ENCODE results near the gene CTIF.

The CTIF gene

DNA sequence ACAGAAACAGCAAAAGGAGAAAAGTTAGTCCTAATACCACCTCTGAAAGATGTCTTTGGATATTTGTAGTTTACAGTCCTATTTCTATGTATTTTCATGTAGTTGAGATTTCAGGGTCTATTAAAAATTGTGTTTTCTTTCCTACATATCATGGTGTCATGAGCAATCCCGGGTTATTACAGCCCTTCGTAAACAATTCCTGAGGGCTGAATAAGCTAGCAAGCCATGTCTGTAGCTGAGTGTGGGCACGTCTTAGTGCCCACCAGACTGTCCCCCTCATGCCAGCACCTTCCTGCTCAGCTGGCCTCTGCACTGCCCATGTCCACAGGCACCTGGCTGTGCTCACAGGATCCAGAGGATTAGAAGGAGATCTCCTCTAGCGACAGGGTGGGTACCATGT, 60.6 kb downstream of the CTIF start:
- DNase-seq (ENCODE audit: insufficient read length) (no peak), FAIRE-seq (no peak)
- TF ChIP-seq POLR2A (IDR thresholded peaks at IDR 0.05; ENCODE audit: low read depth, low read length) (no peak), TAF1 (IDR thresholded peaks at IDR 0.05; ENCODE audit: borderline replicate concordance, low read depth, low read length) (no peak), POLR2AphosphoS5 (IDR thresholded peaks at IDR 0.05; ENCODE audit: low read depth, low read length) (no peak)

DNA sequence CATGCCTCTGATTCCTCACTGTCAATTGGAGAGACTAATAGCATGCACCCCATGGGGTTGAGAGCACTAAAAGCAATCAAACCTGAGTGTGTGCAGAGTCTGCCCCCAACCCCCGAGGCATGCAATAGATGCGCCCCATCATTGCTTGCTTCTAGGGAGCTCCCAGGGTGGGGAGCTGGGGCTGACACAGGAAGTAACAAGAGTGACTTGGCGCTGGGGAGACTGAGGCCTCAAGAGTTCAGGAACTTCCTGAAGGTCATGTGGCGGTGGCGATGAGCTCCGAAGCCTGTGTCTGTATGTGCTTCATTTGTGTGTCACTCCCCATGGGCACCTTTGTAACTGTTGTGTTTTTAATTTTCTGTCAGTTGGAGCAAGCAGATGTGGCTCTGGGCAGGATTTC, 61.2 kb downstream of the CTIF start:
- FAIRE-seq (no peak), DNase-seq (ENCODE audit: insufficient read length) (no peak)
- TF ChIP-seq TAF1 (IDR thresholded peaks at IDR 0.05; ENCODE audit: borderline replicate concordance, low read depth, low read length), result no peak
- TF ChIP-seq POLR2AphosphoS5 (IDR thresholded peaks at IDR 0.05; ENCODE audit: low read depth, low read length), result no peak
- TF ChIP-seq POLR2A (IDR thresholded peaks at IDR 0.05; ENCODE audit: low read depth, low read length), result no peak

DNA sequence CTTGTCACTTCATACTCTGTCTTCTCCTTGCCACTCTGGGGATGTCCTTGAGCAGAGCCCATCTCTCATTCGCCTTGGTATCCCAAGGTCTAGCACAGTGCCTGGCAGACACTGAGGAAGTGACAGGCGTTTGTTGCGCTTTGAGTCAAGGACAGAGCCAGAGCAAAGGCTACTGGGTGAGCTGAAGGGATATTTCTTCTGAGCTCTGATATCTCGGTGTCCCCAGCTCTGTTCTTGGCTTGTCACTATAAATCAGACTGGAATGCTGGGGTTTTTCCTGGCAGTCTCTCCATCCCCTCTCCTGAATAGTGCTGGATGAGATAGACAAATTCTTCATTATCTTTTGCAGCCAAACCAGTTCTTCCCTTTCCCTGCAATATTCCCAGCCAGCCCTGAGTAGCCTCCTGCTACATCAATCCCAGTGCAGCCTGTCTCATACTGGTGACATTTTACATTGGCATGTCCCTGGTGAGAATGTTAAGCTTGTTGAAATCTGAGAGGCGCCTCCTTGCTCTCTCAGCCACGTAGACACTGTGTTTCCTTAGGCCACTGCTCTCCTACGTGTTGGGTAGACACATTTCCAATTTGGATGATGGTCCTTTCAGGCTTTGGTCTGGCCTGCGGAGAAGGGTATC, 61.7 kb downstream of the CTIF start:
- no peak for TF ChIP-seq POLR2A (IDR thresholded peaks at IDR 0.05; ENCODE audit: low read depth, low read length)
- TF ChIP-seq POLR2AphosphoS5 (IDR thresholded peaks at IDR 0.05; ENCODE audit: low read depth, low read length), result no peak
- TF ChIP-seq TAF1 (IDR thresholded peaks at IDR 0.05; ENCODE audit: borderline replicate concordance, low read depth, low read length), result no peak
- DNase-seq (ENCODE audit: insufficient read length), result no peak
- no peak for FAIRE-seq

DNA sequence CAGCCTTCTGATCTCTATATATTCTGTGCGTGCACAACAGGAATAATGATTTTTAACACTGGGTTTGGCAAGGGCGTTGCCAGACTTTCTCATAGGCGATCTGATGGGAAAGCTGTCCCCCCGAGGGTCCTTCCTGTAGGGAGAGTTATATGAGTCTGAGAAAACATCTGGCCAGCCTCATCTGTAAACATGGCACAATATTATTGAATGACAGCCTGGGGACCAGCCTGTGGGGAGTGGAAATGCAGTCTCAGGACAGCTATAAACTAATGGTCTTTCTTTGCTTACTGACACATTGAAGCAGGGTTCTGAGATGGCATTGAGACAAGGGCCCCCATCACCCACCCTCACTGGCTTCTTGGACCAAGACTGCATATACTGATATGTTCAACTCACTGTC, 62.5 kb downstream of the CTIF start:
- DNase-seq (ENCODE audit: insufficient read length) (no peak), FAIRE-seq (no peak)
- TF ChIP-seq TAF1 (IDR thresholded peaks at IDR 0.05; ENCODE audit: borderline replicate concordance, low read depth, low read length), result no peak
- TF ChIP-seq POLR2A (IDR thresholded peaks at IDR 0.05; ENCODE audit: low read depth, low read length), result no peak
- no peak for TF ChIP-seq POLR2AphosphoS5 (IDR thresholded peaks at IDR 0.05; ENCODE audit: low read depth, low read length)

DNA sequence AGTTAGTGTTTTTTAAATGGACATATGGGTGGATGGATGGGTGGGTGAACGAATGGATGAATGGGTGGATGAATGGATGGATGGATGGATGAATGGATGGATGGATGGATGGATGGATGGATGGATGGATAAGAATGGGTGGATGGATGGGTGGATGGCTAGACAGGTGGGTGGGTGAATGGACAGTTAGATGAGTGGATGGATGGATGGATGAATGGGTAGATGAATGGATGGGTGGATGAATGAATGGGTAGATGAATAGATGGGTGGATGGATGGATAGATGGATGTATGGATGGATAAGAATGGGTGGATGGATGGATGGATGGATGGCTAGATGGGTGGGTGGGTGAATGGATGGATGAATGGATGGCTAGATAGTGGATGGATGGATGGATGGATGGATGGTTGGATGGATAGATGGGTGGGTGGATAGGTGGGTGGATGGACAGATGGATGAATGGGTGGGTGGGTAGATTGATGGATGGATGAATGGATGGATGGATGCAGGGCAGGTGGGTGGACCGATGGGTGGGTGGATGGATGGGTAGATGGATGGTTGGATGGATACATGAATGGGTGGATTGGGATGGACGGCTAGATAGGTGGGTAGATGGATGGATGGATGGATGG, 64.0 kb downstream of the CTIF start:
- no peak for FAIRE-seq
- TF ChIP-seq TAF1 (IDR thresholded peaks at IDR 0.05; ENCODE audit: borderline replicate concordance, low read depth, low read length), result no peak
- no peak for TF ChIP-seq POLR2A (IDR thresholded peaks at IDR 0.05; ENCODE audit: low read depth, low read length)
- TF ChIP-seq POLR2AphosphoS5 (IDR thresholded peaks at IDR 0.05; ENCODE audit: low read depth, low read length), result no peak

DNA sequence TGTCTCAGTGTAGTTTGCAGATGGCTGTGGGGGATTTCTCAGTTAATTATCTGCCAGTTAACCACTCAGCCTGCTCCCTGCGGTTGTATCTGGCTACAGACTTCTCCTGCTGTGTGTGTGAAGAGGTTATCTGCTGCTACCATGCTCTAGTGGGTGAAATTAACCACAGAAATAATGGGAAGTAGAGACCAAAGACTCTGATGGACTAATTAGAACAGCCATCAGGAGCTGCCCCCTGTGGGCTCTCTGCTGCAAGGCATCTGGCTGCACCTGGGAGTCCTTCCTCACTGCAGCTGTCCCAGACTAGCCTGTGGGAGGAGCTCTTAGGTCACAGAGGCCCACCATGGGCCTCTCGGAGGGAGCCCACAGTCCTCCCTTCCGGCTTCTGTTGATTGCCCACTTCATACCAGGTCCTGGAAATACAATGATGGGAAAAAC, 66.6 kb downstream of the CTIF start:
- no peak for TF ChIP-seq POLR2A (IDR thresholded peaks at IDR 0.05; ENCODE audit: low read depth, low read length)
- TF ChIP-seq POLR2AphosphoS5 (IDR thresholded peaks at IDR 0.05; ENCODE audit: low read depth, low read length), result no peak
- TF ChIP-seq TAF1 (IDR thresholded peaks at IDR 0.05; ENCODE audit: borderline replicate concordance, low read depth, low read length), result no peak
- FAIRE-seq (no peak), DNase-seq (ENCODE audit: insufficient read length) (no peak)

More for the DNA sequence above, 64.0 kb downstream of the CTIF start:
- no peak for DNase-seq (ENCODE audit: insufficient read length)

DNA sequence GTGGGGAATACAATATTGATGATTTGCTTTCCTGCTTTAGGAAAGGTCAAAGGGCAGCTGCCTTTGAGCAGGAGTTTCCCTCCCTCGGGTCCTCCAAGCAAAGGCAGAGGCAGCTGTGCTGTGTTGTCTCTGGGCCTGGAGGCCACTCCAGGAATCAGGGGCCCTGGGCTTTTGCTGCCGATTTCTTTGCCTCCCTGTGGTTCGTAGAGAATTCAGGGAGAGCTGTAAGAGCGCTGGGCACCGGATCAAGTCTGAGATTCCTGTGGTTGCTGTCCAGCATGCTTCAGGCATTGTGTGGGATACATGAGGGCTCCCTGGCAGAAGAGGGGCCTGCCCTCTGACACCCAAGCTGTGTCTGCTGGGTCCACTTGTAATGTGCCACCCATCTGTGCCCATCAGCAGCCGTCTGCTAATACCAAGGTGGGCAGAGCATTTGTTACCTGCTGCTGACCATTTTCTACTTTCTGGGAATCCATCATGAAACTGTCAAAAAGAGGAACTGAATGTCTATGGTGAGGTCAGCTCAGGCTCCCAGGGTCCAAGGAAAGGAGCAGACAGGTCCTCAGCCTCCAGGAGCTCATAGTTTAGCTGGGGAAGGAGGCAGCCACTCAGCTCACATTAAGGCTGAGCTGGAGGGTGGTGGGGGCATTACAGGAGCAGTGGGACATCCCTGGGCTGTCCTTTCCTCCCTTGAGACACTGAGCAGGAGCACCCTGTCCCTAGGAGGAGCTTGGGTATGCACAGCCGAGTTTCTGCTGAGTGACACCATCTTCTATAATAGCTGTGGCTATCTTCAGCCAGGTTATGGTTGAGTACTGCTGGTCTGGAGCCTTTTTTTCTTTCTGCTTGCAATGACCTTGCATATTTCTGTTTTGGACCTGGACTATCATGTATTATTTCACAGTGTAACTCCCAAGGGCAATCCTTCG, 68.5 kb downstream of the CTIF start:
- DNase-seq (ENCODE audit: insufficient read length), result no peak
- FAIRE-seq, result no peak
- TF ChIP-seq POLR2AphosphoS5 (IDR thresholded peaks at IDR 0.05; ENCODE audit: low read depth, low read length) (no peak), TAF1 (IDR thresholded peaks at IDR 0.05; ENCODE audit: borderline replicate concordance, low read depth, low read length) (no peak), POLR2A (IDR thresholded peaks at IDR 0.05; ENCODE audit: low read depth, low read length) (no peak)

DNA sequence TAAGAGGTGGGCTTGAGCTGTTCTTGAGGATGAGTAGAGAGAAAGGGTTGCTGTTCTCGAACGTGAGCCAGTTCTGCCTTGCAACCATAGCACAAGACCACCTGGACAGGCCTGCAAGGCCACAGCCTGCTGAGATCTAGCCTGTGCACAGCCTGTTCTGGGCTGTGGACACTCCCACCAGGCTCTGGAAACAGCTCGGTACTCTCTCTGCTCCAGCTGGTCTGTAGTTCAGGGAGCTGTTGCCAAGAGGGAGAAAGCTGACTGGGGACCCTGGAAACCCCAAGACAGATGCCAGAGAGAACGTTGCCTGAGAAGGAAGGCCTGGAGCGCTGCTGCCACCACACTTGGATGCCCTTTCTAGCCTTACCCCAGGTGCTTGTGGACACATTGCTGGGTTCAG, 69.8 kb downstream of the CTIF start:
- FAIRE-seq (no peak), DNase-seq (ENCODE audit: insufficient read length) (no peak)
- no peak for TF ChIP-seq TAF1 (IDR thresholded peaks at IDR 0.05; ENCODE audit: borderline replicate concordance, low read depth, low read length)
- TF ChIP-seq POLR2AphosphoS5 (IDR thresholded peaks at IDR 0.05; ENCODE audit: low read depth, low read length), result no peak
- no peak for TF ChIP-seq POLR2A (IDR thresholded peaks at IDR 0.05; ENCODE audit: low read depth, low read length)

DNA sequence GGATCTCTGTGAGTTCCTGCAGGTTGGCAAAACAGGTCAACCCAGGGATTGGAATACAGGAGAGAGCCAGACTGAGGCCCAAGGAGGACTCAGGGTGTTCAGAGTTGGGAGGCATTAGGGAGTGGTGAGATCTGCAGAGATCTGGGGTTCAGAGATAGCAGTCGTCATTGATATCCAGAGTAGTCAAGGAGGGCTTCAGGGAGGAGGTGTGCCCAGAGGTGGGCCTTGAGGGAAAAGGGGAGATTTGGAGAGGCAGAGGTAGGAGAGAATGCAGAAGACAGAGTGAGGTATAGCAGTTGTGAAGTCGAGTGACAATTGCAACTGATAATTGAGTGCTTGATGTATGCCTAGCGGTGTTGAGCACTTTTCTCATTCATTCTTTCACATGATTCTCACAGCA, 70.3 kb downstream of the CTIF start:
- FAIRE-seq, result no peak
- no peak for DNase-seq (ENCODE audit: insufficient read length)
- TF ChIP-seq TAF1 (IDR thresholded peaks at IDR 0.05; ENCODE audit: borderline replicate concordance, low read depth, low read length), result no peak
- TF ChIP-seq POLR2AphosphoS5 (IDR thresholded peaks at IDR 0.05; ENCODE audit: low read depth, low read length), result no peak
- TF ChIP-seq POLR2A (IDR thresholded peaks at IDR 0.05; ENCODE audit: low read depth, low read length), result no peak

DNA sequence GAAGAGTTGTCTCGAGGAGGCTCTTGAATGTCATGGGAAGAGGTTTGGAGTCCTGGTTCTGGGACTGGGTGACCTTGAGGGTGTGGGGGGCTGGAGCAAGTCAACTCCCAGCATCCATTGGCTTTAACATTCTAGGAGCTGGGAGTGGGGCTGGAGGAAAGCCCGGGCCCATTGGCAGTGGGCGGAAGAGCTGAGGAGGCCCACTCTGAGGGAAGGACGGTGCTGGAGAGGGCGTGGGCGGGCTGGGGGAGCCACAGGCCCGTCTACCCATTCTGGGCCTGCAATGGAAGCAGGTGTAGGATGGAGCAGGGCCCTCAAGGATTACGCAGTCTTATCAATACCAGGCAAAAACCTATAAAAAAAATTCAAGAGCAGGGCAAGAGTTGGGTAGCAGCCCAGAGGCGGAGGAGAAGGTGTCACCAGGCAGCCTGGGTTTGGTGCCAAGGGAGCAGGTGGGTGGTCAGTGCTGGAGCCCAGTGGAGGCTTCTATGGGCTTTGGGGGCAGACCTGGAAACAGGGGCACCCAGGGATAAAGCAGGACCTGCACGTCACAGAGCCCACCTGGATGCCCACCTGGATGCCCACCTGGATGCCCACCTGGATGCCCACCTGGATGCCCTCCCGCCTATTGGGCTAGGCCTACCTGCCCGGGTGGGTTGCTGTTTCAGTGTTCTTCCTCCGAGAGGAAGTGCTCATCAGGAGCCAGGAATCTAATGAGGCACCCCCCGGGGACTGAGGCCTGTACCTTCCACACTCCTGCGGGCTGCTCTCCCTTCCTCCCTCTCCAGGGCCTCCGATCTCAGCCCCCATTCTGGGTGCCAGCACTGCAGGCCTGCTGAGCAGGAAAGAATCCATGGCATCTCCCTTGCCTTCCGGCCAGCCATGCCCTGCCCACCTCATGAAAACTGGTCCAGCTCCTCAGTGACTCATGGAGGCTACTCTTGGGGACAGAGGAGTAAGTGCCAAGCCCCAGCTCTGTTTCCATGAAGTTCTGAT, 71.3 kb downstream of the CTIF start:
- FAIRE-seq, result no peak
- TF ChIP-seq TAF1 (IDR thresholded peaks at IDR 0.05; ENCODE audit: borderline replicate concordance, low read depth, low read length) (no peak), POLR2AphosphoS5 (IDR thresholded peaks at IDR 0.05; ENCODE audit: low read depth, low read length) (no peak), POLR2A (IDR thresholded peaks at IDR 0.05; ENCODE audit: low read depth, low read length) (no peak)
- DNase-seq (ENCODE audit: insufficient read length), result no peak
